ENCODE data around the gene ZNF580. TPM values are rescaled to one million over a fixed set of nuclear protein-coding genes. Genes with fewer than 3 reads are reported as not detected.
A peak's percentile ranks its signal among the peaks of the same experiment; 100 is the strongest.

The ZNF580 gene
- total RNA-seq, 1 donor from 2014 or later: 10.8 TPM

- DNase-seq (ENCODE audit: low read depth): no peak
- no peak for TF ChIP-seq CTCF (conservative IDR thresholded peaks at IDR 0.05; ENCODE audit: low read depth, low read length)
- H3K4me3 ChIP-seq (ENCODE audit: low read depth, low read length): peak overlapping the region; percentile 88
Measured at GRCh38 chr19:55635856-55636440, 4.9 kb upstream of the ZNF580 start.

GRCh38 chr19:55636723-55637122 is 4.1 kb upstream of the ZNF580 start:
- no peak overlapping the region for H3K4me3 ChIP-seq (ENCODE audit: low read depth, low read length)
- no peak for TF ChIP-seq CTCF (conservative IDR thresholded peaks at IDR 0.05; ENCODE audit: low read depth, low read length)

GRCh38 chr19:55637534-55637933 is 3.3 kb upstream of the ZNF580 start:
- no peak for TF ChIP-seq CTCF (conservative IDR thresholded peaks at IDR 0.05; ENCODE audit: low read depth, low read length)
- H3K4me3 ChIP-seq (ENCODE audit: low read depth, low read length): no peak overlapping the region
- DNase-seq (ENCODE audit: low read depth): no peak

More at GRCh38 chr19:55636723-55637122, 4.1 kb upstream of the ZNF580 start:
- DNase-seq (ENCODE audit: low read depth): no peak

- peak; percentile 68 for TF ChIP-seq CTCF (conservative IDR thresholded peaks at IDR 0.05; ENCODE audit: low read depth, low read length)
- H3K4me3 ChIP-seq (ENCODE audit: low read depth, low read length): no peak overlapping the region
- no peak for DNase-seq (ENCODE audit: low read depth)
Measured at GRCh38 chr19:55638864-55639359, 1.9 kb upstream of the ZNF580 start.

GRCh38 chr19:55640043-55640576 is 692 bp upstream of the ZNF580 start:
- no peak for DNase-seq (ENCODE audit: low read depth)
- peak; percentile 50 for TF ChIP-seq CTCF (conservative IDR thresholded peaks at IDR 0.05; ENCODE audit: low read depth, low read length)

GRCh38 chr19:55641426-55642152 is 787 bp downstream of the ZNF580 start:
- DNase-seq (ENCODE audit: low read depth): no peak
- no peak for TF ChIP-seq CTCF (conservative IDR thresholded peaks at IDR 0.05; ENCODE audit: low read depth, low read length)
- peak overlapping the region; percentile 85 for H3K4me3 ChIP-seq (ENCODE audit: low read depth, low read length)

More at GRCh38 chr19:55640043-55640576, 692 bp upstream of the ZNF580 start:
- H3K4me3 ChIP-seq (ENCODE audit: low read depth, low read length): peak overlapping the region; percentile 85
